A673 (cell line): ENCODE measurements around the gene ACTMAP. TPM values are rescaled to one million over a fixed set of nuclear protein-coding genes. Genes with fewer than 3 reads are reported as not detected.

ENCODE experiments used
- BruUV-seq: library from RNA; stranded (reverse); fragments of 400-500 nt; replicated peaks from 2 replicates; lab custom pipeline; 2021; lab: Mats Ljungman, UMichigan
- CTCF ChIA-PET: fragments of 300-600 bp; sonication (Branson Sonifier 250); formaldehyde crosslinking; loops from one replicate; lab custom pipeline; 2022; ENCODE audit warnings: antibody characterized with exemption; lab: Charles Lee
- POLR2A ChIA-PET: fragments of 300-600 bp; sonication (Branson Sonifier 250); formaldehyde crosslinking; loops from one replicate; lab custom pipeline; 2022; ENCODE audit warnings: antibody characterized with exemption; ENCODE audit not compliant: low non-redundant PET; lab: Charles Lee
- DNase-seq: peaks from one replicate; pipeline ENCODE4 v3.0.0-alpha.2; 2015; ENCODE audit warnings: low spot score
- H3K27ac ChIP-seq: fragments of 200-600 bp; sonication (generic); 2 replicates; pipeline ENCODE4 v1.5.1; 2016; ENCODE audit warnings: mixed run types, low read depth, mild to moderate bottlenecking, mixed read lengths, antibody characterized with exemption, low read length; ENCODE audit not compliant: poor library complexity, severe bottlenecking
- H3K27me3 ChIP-seq: fragments of 200-600 bp; sonication (generic); replicated peaks from 2 replicates; pipeline ENCODE4 v1.6.1; 2017; ENCODE audit warnings: mixed run types, low read depth, mild to moderate bottlenecking, mixed read lengths, antibody characterized with exemption, low read length; ENCODE audit not compliant: insufficient read depth, poor library complexity
- H3K36me3 ChIP-seq: fragments of 200-600 bp; sonication (generic); 2 replicates; pipeline ENCODE4 v1.6.1; 2016; ENCODE audit warnings: mixed run types, mild to moderate bottlenecking, mixed read lengths, antibody characterized with exemption, low read length; ENCODE audit not compliant: insufficient read depth, poor library complexity, severe bottlenecking
- H3K4me1 ChIP-seq: fragments of 200-600 bp; sonication (generic); 2 replicates; pipeline ENCODE4 v1.6.1; 2017; ENCODE audit warnings: mixed run types, mild to moderate bottlenecking, mixed read lengths, antibody characterized with exemption, low read length; ENCODE audit not compliant: insufficient read depth, poor library complexity, severe bottlenecking
- H3K4me3 ChIP-seq: fragments of 200-600 bp; sonication (generic); 2 replicates; pipeline ENCODE4 v1.5.1; 2016; ENCODE audit warnings: low read depth, mixed run types, mild to moderate bottlenecking, mixed read lengths, low read length; ENCODE audit not compliant: poor library complexity, severe bottlenecking
- H3K9me3 ChIP-seq: fragments of 200-600 bp; sonication (generic); 2 replicates; pipeline ENCODE4 v1.6.1; 2016; ENCODE audit warnings: mixed run types, low read depth, mild to moderate bottlenecking, mixed read lengths, antibody characterized with exemption, low read length; ENCODE audit not compliant: poor library complexity, severe bottlenecking
- EZH2 ChIP-seq: fragments of 200-600 bp; sonication (generic); IDR thresholded peaks from 2 replicates; pipeline ENCODE4 v1.6.1; 2017; ENCODE audit warnings: borderline replicate concordance, low read depth, mild to moderate bottlenecking, mixed read lengths, antibody characterized with exemption, low read length; ENCODE audit not compliant: poor library complexity, severe bottlenecking
- intact Hi-C: fragments of 100-400 bp; cut with micrococcal nuclease; formaldehyde crosslinking; loops from one replicate; pipeline ENCODE4 v1.10.0; 2022; ENCODE audit not compliant: unreplicated experiment
- total RNA-seq: library from RNA; stranded (reverse); gene quantifications from 2 replicates; pipeline ENCODE4 v1.2.3, GENCODE V29; 2021
- TF ChIP-seq, protein P1 (sequence below): fragments of 300-800, 200-600 bp; sonication (generic); conservative IDR thresholded peaks from 2 replicates; pipeline ENCODE4 v1.5.1; 2017; ENCODE audit warnings: low read depth, mild to moderate bottlenecking, antibody characterized with exemption, low read length, moderate library complexity, mixed read lengths

The ACTMAP gene
- total RNA-seq, 1 experiment from 2014 or later: 17.1 TPM

DNA sequence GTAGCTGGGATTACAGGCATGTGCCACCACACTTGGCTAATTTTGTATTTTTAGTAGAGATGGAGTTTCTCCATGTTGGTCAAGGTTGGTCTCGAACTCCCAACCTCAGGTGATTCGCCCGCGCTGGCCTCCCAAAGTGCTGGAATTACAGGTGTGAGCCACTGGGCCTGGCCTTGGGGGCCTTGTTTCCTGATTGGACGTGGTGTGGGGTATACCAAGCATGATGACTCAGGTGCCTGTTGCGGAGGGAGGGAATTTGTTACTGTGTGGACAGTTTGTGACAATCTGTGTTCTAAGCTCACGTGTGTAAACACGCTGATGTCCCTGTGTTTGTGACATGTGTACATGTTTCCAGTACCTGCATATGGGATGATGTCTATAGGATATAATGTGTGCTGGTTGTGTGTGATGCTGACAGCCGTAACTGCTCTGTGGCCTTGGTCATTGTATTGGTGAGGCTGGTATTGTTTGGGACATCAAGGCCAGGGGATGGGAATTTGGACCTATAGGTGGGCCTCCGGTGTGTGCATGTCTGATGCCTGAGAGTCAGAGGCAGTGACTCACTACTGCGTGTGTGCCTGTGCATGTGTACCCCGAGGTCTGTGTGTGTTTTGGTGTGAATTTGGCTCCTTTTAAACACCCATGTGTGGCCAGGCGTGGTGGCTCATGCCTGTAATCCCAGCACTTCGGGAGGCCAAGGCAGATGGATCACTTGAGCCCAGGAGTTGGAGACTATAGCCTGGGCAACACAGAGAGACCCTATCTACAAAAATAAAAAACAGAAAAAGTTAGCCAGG is 47.1 kb upstream of the ACTMAP start:
- H3K4me3 ChIP-seq: peak overlapping the region; percentile 50
- TF ChIP-seq EZH2: no peak
- TF ChIP-seq, protein P1, sequence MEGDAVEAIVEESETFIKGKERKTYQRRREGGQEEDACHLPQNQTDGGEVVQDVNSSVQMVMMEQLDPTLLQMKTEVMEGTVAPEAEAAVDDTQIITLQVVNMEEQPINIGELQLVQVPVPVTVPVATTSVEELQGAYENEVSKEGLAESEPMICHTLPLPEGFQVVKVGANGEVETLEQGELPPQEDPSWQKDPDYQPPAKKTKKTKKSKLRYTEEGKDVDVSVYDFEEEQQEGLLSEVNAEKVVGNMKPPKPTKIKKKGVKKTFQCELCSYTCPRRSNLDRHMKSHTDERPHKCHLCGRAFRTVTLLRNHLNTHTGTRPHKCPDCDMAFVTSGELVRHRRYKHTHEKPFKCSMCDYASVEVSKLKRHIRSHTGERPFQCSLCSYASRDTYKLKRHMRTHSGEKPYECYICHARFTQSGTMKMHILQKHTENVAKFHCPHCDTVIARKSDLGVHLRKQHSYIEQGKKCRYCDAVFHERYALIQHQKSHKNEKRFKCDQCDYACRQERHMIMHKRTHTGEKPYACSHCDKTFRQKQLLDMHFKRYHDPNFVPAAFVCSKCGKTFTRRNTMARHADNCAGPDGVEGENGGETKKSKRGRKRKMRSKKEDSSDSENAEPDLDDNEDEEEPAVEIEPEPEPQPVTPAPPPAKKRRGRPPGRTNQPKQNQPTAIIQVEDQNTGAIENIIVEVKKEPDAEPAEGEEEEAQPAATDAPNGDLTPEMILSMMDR: no peak
- H3K27ac ChIP-seq: no peak overlapping the region
- CTCF ChIA-PET: no interaction called here
- H3K36me3 ChIP-seq: peaks cover 16% of the 10 kb centered on the region
- POLR2A ChIA-PET: no interaction called here
- no TSS peak for BruUV-seq
- H3K4me1 ChIP-seq: peaks cover 26% of the 10 kb centered on the region
- no peaks in the 10 kb centered on the region for H3K27me3 ChIP-seq
- intact Hi-C loops: no loop called here
- DNase-seq: no peak
- no peaks in the 10 kb centered on the region for H3K9me3 ChIP-seq

DNA sequence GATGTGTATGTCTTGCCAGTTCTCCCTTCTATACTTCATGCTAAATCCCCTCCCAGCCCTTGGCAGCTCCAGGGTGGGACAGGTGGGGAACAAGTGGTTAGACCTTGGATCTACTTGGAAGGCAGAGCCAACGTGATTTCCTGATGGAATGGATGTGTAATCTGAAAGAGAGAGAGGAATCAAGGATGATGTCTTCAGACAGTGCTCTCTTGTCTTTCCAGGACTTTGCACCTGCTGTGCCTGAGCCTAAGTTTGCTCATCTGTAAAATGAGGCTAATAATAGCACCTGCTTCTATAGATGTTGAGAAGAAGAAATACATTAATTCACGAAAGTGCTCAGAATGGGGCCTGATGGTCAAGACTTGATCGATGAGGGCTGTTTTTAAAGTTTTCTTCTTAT is 41.7 kb upstream of the ACTMAP start:
- Histone ChIP-seq H3K4me3 (no peak overlapping the region), H3K4me1 (no peaks in the 10 kb centered on the region), H3K27me3 (no peaks in the 10 kb centered on the region), H3K9me3 (no peaks in the 10 kb centered on the region), H3K36me3 (no peaks in the 10 kb centered on the region), H3K27ac (no peak overlapping the region)
- ChIA-PET POLR2A (no interaction called here), CTCF (no interaction called here)
- BruUV-seq: no TSS peak
- intact Hi-C loops: no loop called here
- no peak for DNase-seq
- no peak for TF ChIP-seq EZH2
- TF ChIP-seq, protein P1: no peak

DNA sequence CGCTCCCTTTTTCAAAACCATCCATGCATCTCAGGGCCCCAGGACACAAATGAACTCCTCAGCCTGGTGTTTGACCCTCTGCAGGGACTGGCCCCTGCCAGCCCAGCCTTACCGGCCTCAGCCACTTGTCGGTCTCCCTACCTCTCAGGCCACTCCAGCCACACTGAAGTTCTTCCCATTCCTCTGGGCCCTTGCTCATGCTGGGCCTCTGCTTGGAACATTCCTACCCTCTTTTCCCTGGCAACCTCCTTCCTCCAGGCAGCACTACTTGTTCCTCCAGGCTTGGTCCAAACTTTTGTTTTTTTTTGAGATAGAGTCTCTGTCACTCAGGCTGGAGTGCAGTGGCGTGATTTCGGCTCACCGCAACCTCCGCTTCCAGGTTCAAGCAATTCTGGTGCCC is 41.1 kb upstream of the ACTMAP start:
- no peaks in the 10 kb centered on the region for H3K36me3 ChIP-seq
- DNase-seq: no peak
- CTCF ChIA-PET: no interaction called here
- H3K4me1 ChIP-seq: no peaks in the 10 kb centered on the region
- no peak for TF ChIP-seq EZH2
- TF ChIP-seq, protein P1: no peak
- intact Hi-C loops: no loop called here
- H3K4me3 ChIP-seq: no peak overlapping the region
- no peaks in the 10 kb centered on the region for H3K9me3 ChIP-seq
- no peaks in the 10 kb centered on the region for H3K27me3 ChIP-seq
- POLR2A ChIA-PET: no interaction called here
- no peak overlapping the region for H3K27ac ChIP-seq
- BruUV-seq: no TSS peak
